ENCODE results near the gene SLC35B4. TPM values are rescaled to one million over a fixed set of nuclear protein-coding genes. Genes with fewer than 3 reads are reported as not detected.

SLC35B4 gene
- total RNA-seq, 1 donor from 2014 or later = 23.0 TPM

- intact Hi-C loops (cut with micrococcal nuclease) = no loop called here
- H3K27ac Mint-ChIP-seq = no peak overlapping the region
- no peak for DNase-seq
- H3K4me1 Mint-ChIP-seq = peaks cover 13% of the 10 kb centered on the region
- no peak overlapping the region for H3K4me3 Mint-ChIP-seq
- H3K36me3 Mint-ChIP-seq (ENCODE audit: low read depth) = no peaks in the 10 kb centered on the region
- H3K9me3 Mint-ChIP-seq = no peaks in the 10 kb centered on the region
- peaks cover 9% of the 10 kb centered on the region for H3K27me3 Mint-ChIP-seq
Measured at GRCh38 chr7:134320201-134320600, 3.5 kb upstream of the SLC35B4 start.

- peaks cover 18% of the 10 kb centered on the region for H3K4me1 Mint-ChIP-seq
- intact Hi-C loops (cut with micrococcal nuclease) = loop anchor here (5.0 to 10.0 kb wide), 4 partner anchors 39 to 1664 kb away; partner anchors contain the start of genes AGBL3 and TMEM140
Measured at GRCh38 chr7:134318443-134318842, 1.7 kb upstream of the SLC35B4 start.

GRCh38 chr7:134317434-134317833 is 704 bp upstream of the SLC35B4 start:
- Mint-ChIP-seq H3K4me3 (peak overlapping the region; percentile 93), H3K36me3 (ENCODE audit: low read depth) (no peaks in the 10 kb centered on the region), H3K9me3 (no peaks in the 10 kb centered on the region), H3K4me1 (peaks cover 18% of the 10 kb centered on the region), H3K27ac (no peak overlapping the region), H3K27me3 (peaks cover 5% of the 10 kb centered on the region)
- intact Hi-C loops (cut with micrococcal nuclease) = loop anchor here (1.0 to 10.0 kb wide), 8 partner anchors 40 to 1665 kb away; partner anchors contain the start of genes AGBL3, AKR1B1, EXOC4 and LRGUK
- no peak for DNase-seq

More at GRCh38 chr7:134318443-134318842, 1.7 kb upstream of the SLC35B4 start:
- H3K27me3 Mint-ChIP-seq = peaks cover 7% of the 10 kb centered on the region
- H3K9me3 Mint-ChIP-seq = no peaks in the 10 kb centered on the region
- H3K27ac Mint-ChIP-seq = no peak overlapping the region
- H3K4me3 Mint-ChIP-seq = no peak overlapping the region
- no peaks in the 10 kb centered on the region for H3K36me3 Mint-ChIP-seq (ENCODE audit: low read depth)
- no peak for DNase-seq

GRCh38 chr7:134315679-134316538 is 821 bp downstream of the SLC35B4 start:
- intact Hi-C loops (cut with micrococcal nuclease) = loop anchor here (1.0 to 10.0 kb wide), 8 partner anchors 41 to 1666 kb away; partner anchors contain the start of genes AGBL3, AKR1B1, CHCHD3 and EXOC4
- Mint-ChIP-seq H3K36me3 (ENCODE audit: low read depth) (no peaks in the 10 kb centered on the region), H3K9me3 (no peaks in the 10 kb centered on the region), H3K27me3 (peaks cover 5% of the 10 kb centered on the region), H3K4me3 (peak overlapping the region; percentile 93), H3K27ac (peak overlapping the region; percentile 69), H3K4me1 (peaks cover 21% of the 10 kb centered on the region)
- no peak for DNase-seq

- H3K36me3 Mint-ChIP-seq (ENCODE audit: low read depth) = peaks cover 2% of the 10 kb centered on the region
- intact Hi-C loops (cut with micrococcal nuclease) = loop anchor here (10.0 kb wide), 1 partner anchor 831 kb away; the partner anchor contains the start of gene TMEM140
- H3K27ac Mint-ChIP-seq = no peak overlapping the region
- DNase-seq = no peak
- peaks cover 30% of the 10 kb centered on the region for H3K4me1 Mint-ChIP-seq
- no peaks in the 10 kb centered on the region for H3K27me3 Mint-ChIP-seq
- H3K9me3 Mint-ChIP-seq = no peaks in the 10 kb centered on the region
- H3K4me3 Mint-ChIP-seq = no peak overlapping the region
Measured at GRCh38 chr7:134313543-134313942, 3.2 kb downstream of the SLC35B4 start.

- intact Hi-C loops (cut with micrococcal nuclease) = loop anchor here (10.0 kb wide), 1 partner anchor 832 kb away; the partner anchor contains the start of gene TMEM140
- no peak overlapping the region for H3K4me3 Mint-ChIP-seq
- no peak for DNase-seq
- H3K27me3 Mint-ChIP-seq = no peaks in the 10 kb centered on the region
- peaks cover 5% of the 10 kb centered on the region for H3K36me3 Mint-ChIP-seq (ENCODE audit: low read depth)
- H3K4me1 Mint-ChIP-seq = peaks cover 30% of the 10 kb centered on the region
- no peak overlapping the region for H3K27ac Mint-ChIP-seq
- no peaks in the 10 kb centered on the region for H3K9me3 Mint-ChIP-seq
Measured at GRCh38 chr7:134312717-134313116, 4.0 kb downstream of the SLC35B4 start.

- Mint-ChIP-seq H3K36me3 (ENCODE audit: low read depth) (peaks cover 5% of the 10 kb centered on the region), H3K9me3 (no peaks in the 10 kb centered on the region), H3K4me3 (no peak overlapping the region), H3K4me1 (peaks cover 23% of the 10 kb centered on the region), H3K27me3 (no peaks in the 10 kb centered on the region), H3K27ac (no peak overlapping the region)
- DNase-seq = no peak
- intact Hi-C loops (cut with micrococcal nuclease) = loop anchor here (10.0 kb wide), 1 partner anchor 833 kb away; the partner anchor contains the start of gene TMEM140
Measured at GRCh38 chr7:134311807-134312206, 4.9 kb downstream of the SLC35B4 start.

GRCh38 chr7:134308548-134308947 is 8.2 kb downstream of the SLC35B4 start:
- H3K4me3 Mint-ChIP-seq = no peak overlapping the region
- peaks cover 16% of the 10 kb centered on the region for H3K36me3 Mint-ChIP-seq (ENCODE audit: low read depth)
- intact Hi-C loops (cut with micrococcal nuclease) = no loop called here
- H3K9me3 Mint-ChIP-seq = no peaks in the 10 kb centered on the region
- H3K27me3 Mint-ChIP-seq = no peaks in the 10 kb centered on the region
- no peak overlapping the region for H3K27ac Mint-ChIP-seq
- peaks cover 12% of the 10 kb centered on the region for H3K4me1 Mint-ChIP-seq
- DNase-seq = no peak

GRCh38 chr7:134307320-134307719 is 9.4 kb downstream of the SLC35B4 start:
- Mint-ChIP-seq H3K27me3 (no peaks in the 10 kb centered on the region), H3K36me3 (ENCODE audit: low read depth) (peaks cover 16% of the 10 kb centered on the region), H3K4me1 (peaks cover 12% of the 10 kb centered on the region), H3K4me3 (no peak overlapping the region), H3K27ac (no peak overlapping the region), H3K9me3 (no peaks in the 10 kb centered on the region)
- intact Hi-C loops (cut with micrococcal nuclease) = no loop called here
- DNase-seq = no peak

GRCh38 chr7:134302120-134302519 is 14.6 kb downstream of the SLC35B4 start:
- DNase-seq = no peak
- H3K9me3 Mint-ChIP-seq = no peaks in the 10 kb centered on the region
- H3K27me3 Mint-ChIP-seq = no peaks in the 10 kb centered on the region
- no peak overlapping the region for H3K27ac Mint-ChIP-seq
- H3K36me3 Mint-ChIP-seq (ENCODE audit: low read depth) = peaks cover 27% of the 10 kb centered on the region
- intact Hi-C loops (cut with micrococcal nuclease) = no loop called here
- no peaks in the 10 kb centered on the region for H3K4me1 Mint-ChIP-seq
- no peak overlapping the region for H3K4me3 Mint-ChIP-seq

GRCh38 chr7:134301592-134301991 is 15.1 kb downstream of the SLC35B4 start:
- H3K36me3 Mint-ChIP-seq (ENCODE audit: low read depth) = peaks cover 27% of the 10 kb centered on the region

GRCh38 chr7:134300988-134301387 is 15.7 kb downstream of the SLC35B4 start:
- intact Hi-C loops (cut with micrococcal nuclease) = no loop called here
- Mint-ChIP-seq H3K4me1 (no peaks in the 10 kb centered on the region), H3K27me3 (no peaks in the 10 kb centered on the region), H3K27ac (no peak overlapping the region), H3K36me3 (ENCODE audit: low read depth) (peaks cover 27% of the 10 kb centered on the region), H3K9me3 (no peaks in the 10 kb centered on the region), H3K4me3 (no peak overlapping the region)
- DNase-seq = no peak

More at GRCh38 chr7:134301592-134301991, 15.1 kb downstream of the SLC35B4 start:
- no peak for DNase-seq
- Mint-ChIP-seq H3K9me3 (no peaks in the 10 kb centered on the region), H3K27me3 (no peaks in the 10 kb centered on the region), H3K4me3 (no peak overlapping the region), H3K4me1 (no peaks in the 10 kb centered on the region), H3K27ac (no peak overlapping the region)
- intact Hi-C loops (cut with micrococcal nuclease) = no loop called here

GRCh38 chr7:134298902-134299683 is 17.6 kb downstream of the SLC35B4 start:
- H3K4me1 Mint-ChIP-seq = no peaks in the 10 kb centered on the region
- H3K27me3 Mint-ChIP-seq = no peaks in the 10 kb centered on the region
- intact Hi-C loops (cut with micrococcal nuclease) = no loop called here
- no peak overlapping the region for H3K4me3 Mint-ChIP-seq
- peaks cover 31% of the 10 kb centered on the region for H3K36me3 Mint-ChIP-seq (ENCODE audit: low read depth)
- no peak for DNase-seq
- H3K27ac Mint-ChIP-seq = no peak overlapping the region
- no peaks in the 10 kb centered on the region for H3K9me3 Mint-ChIP-seq

GRCh38 chr7:134297489-134297888 is 19.2 kb downstream of the SLC35B4 start:
- H3K27ac Mint-ChIP-seq = no peak overlapping the region
- no peaks in the 10 kb centered on the region for H3K4me1 Mint-ChIP-seq
- DNase-seq = no peak
- H3K27me3 Mint-ChIP-seq = no peaks in the 10 kb centered on the region
- intact Hi-C loops (cut with micrococcal nuclease) = no loop called here
- H3K36me3 Mint-ChIP-seq (ENCODE audit: low read depth) = peaks cover 33% of the 10 kb centered on the region
- no peak overlapping the region for H3K4me3 Mint-ChIP-seq
- no peaks in the 10 kb centered on the region for H3K9me3 Mint-ChIP-seq

Measured in activated CD4-positive, alpha-beta T cell treated with anti-CD3 and anti-CD28 coated beads, Interleukin-2, amount 10 ng/mL, durations not matched to agents 24 days and 14 days (primary cell).